Heart left ventricle (tissue), 16 donors: ENCODE measurements around the gene PRRX2. TPM values are rescaled to one million over a fixed set of nuclear protein-coding genes. Genes with fewer than 3 reads are reported as not detected.
"Not testable (repeated sequence)": the region's sequence is repeated elsewhere in the genome, so short reads cannot be mapped to it uniquely, and the experiment has no call there.

Experiments used
- ATAC-seq, 4 donors: fragments of 200-7000 bp; cut with Tn5 transposase; one replicate each; pipeline ENCODE4 v1.9.1; 2020 to 2022; ENCODE audit warnings: moderate library complexity in 4 of 4, mild to moderate bottlenecking in 3 of 4, moderate number of reproducible peaks in 1 of 4
- DNase-seq, 5 donors: peaks; one replicate each; pipeline ENCODE4 v3.0.0-alpha.2; 2020
- H3K27ac ChIP-seq, 12 donors: fragments of 200-600 bp; sonication (generic) in 4 of 12; one replicate each; pipeline versions ENCODE4 v1.5.0 to v1.8.0; 2016 to 2022; ENCODE audit warnings: mild to moderate bottlenecking in 2 of 12
- H3K27me3 ChIP-seq, 9 donors: fragments of 200-600 bp; sonication (generic) in 2 of 9; one replicate each; pipeline versions ENCODE4 v1.5.1 to v1.8.0; 2016 to 2022; ENCODE audit warnings: mild to moderate bottlenecking in 3 of 9
- H3K36me3 ChIP-seq, 9 donors: fragments of 200-600 bp; sonication (generic) in 2 of 9; one replicate each; pipeline versions ENCODE4 v1.5.0 to v1.8.0; 2018 to 2022; ENCODE audit warnings: mild to moderate bottlenecking in 2 of 9
- H3K4me1 ChIP-seq, 12 donors: fragments of 200-600 bp; sonication (generic) in 4 of 12; one replicate each; pipeline versions ENCODE4 v1.5.0 to v1.8.0; 2016 to 2022; ENCODE audit warnings: mild to moderate bottlenecking in 3 of 12
- H3K4me3 ChIP-seq, 12 donors: fragments of 200-600 bp; sonication (generic) in 4 of 12; one replicate each; pipeline versions ENCODE4 v1.5.0 to v1.8.0; 2017 to 2022; ENCODE audit warnings: mild to moderate bottlenecking in 9 of 12, moderate library complexity in 4 of 12
- H3K9me3 ChIP-seq, 12 donors: fragments of 200-600 bp; sonication (generic) in 4 of 12; one replicate each; pipeline versions ENCODE4 v1.5.0 to v1.8.0; 2016 to 2022; ENCODE audit warnings: mild to moderate bottlenecking in 1 of 12
- POLR2A ChIP-seq, 2 donors: fragments of 450-650 bp; IDR thresholded peaks; one replicate each; pipeline ENCODE4 v1.6.1; 2017; ENCODE audit warnings: antibody characterized with exemption in 2 of 2, mild to moderate bottlenecking in 2 of 2, moderate library complexity in 2 of 2
- WGBS, 4 donors: extraction: QIAGEN DNeasy Blood & Tissue Kit in 2 of 4; methylation state at CpG; one replicate each; pipeline versions ENCODE4 v1.1.5 to v1.1.7; 2013 to 2018; 5-methylcytosine and 5-hydroxymethylcytosine counted together
- intact Hi-C, 10 donors: fragments of 100-400 bp; cut with DNase I; formaldehyde crosslinking; loops; one replicate each; pipeline versions ENCODE4 v1.11.1 to v1.14.2; 2022
- polyA plus RNA-seq, 2 donors: library from polyadenylated mRNA; stranded (reverse); fragments of 200-250 nt; gene quantifications; one replicate each; pipeline ENCODE4 v1.2.3, GENCODE V29; 2013
- total RNA-seq, 9 donors: library from RNA; depleted of rRNA in 2 of 9; stranded (reverse); fragments of >200 nt in 2 of 9; fragmentation: NEBNext Ultra II Directional in 3 of 9; extraction: Animal tissue kit (Norgen Biotek cat#: 25700) in 3 of 9; gene quantifications; one replicate each; pipeline versions ENCODE4 v1.1.0 to v1.2.4, GENCODE V29; 2016 to 2023
- TF ChIP-seq, protein P1 (sequence below), 12 donors: fragments of 200-600 bp; sonication (generic) in 4 of 12; IDR thresholded peaks; one replicate each; pipeline versions ENCODE4 v1.5.0 to v1.8.0; 2018 to 2022; ENCODE audit warnings: antibody characterized with exemption in 12 of 12, mild to moderate bottlenecking in 5 of 12
- donor health status: ischemic (EF 13 %, LVEDD 7.1; RV severe dilation, severe dysfunction).
- donor health status: healthy with polysubstance abuse.
- donor health status: DM: no; HTN: yes; CAD: no.
- donor health status: DM: no; HTN: no; CAD: no.
- donor health status: ischemic (EF 25% LVEDD 6.9; RV normal size, moderate dysfunction).
- donor health status: ischemic (EF 25% LVEDD 5.7; RV mildly dilated, moderate dysfunction).
- donor health status: healthy.
- donor health status: DM: yes; HTN: yes; CAD: no.
- donor health status: ischemic (EF 35%, LVEDD 5.7; RV mildly dilated, moderate dysfunction).
- donor health status: nonischemic (EF 11% LVEDD 7.7; RV severe dilation, severe dysfunction).
- donor health status: DM: yes; HTN: yes; CAD: no.
- donor health status: PGD.
- donor health status: ischemic (EF 29% LVEDD 5.4; RV normal size, mild dysfunction).
- donor health status: nonischemic (EF 23%, LVEDD 6.1; RV moderate dilation, normal function).

PRRX2 gene
- total and polyA plus RNA-seq, 11 donors, result 0.22 to 1.5 (median 0.75) TPM; not detected in 1

DNA sequence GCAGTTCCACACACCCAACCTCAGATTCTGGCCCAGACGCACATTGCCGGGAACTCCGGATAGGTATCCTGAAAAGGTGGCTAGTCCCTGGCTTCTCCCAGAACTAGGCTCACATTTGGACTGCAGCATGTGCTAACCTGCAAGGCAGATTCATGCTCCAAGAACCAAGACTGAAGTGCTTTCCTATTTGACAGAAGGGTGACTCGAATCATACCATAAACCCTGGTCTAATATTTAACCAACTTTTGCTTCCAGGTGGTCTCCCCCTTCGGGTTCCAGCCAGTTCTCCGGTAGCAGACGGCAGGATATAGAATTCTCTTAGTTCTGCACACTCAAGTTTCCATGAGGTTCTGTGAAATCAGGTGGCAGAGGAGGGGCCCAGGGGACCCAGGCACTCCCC lies 79.8 kb downstream of the PRRX2 start:
- TF ChIP-seq, protein P1, sequence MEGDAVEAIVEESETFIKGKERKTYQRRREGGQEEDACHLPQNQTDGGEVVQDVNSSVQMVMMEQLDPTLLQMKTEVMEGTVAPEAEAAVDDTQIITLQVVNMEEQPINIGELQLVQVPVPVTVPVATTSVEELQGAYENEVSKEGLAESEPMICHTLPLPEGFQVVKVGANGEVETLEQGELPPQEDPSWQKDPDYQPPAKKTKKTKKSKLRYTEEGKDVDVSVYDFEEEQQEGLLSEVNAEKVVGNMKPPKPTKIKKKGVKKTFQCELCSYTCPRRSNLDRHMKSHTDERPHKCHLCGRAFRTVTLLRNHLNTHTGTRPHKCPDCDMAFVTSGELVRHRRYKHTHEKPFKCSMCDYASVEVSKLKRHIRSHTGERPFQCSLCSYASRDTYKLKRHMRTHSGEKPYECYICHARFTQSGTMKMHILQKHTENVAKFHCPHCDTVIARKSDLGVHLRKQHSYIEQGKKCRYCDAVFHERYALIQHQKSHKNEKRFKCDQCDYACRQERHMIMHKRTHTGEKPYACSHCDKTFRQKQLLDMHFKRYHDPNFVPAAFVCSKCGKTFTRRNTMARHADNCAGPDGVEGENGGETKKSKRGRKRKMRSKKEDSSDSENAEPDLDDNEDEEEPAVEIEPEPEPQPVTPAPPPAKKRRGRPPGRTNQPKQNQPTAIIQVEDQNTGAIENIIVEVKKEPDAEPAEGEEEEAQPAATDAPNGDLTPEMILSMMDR (IDR thresholded peaks at IDR 0.05), result no peak
- no peak for TF ChIP-seq POLR2A (IDR thresholded peaks at IDR 0.05)
- no peak overlapping the region for H3K4me3 ChIP-seq
- 90 to 94% (median 92%) methylated on average over 7 of the region's 7 CpGs for WGBS, 4 donors

DNA sequence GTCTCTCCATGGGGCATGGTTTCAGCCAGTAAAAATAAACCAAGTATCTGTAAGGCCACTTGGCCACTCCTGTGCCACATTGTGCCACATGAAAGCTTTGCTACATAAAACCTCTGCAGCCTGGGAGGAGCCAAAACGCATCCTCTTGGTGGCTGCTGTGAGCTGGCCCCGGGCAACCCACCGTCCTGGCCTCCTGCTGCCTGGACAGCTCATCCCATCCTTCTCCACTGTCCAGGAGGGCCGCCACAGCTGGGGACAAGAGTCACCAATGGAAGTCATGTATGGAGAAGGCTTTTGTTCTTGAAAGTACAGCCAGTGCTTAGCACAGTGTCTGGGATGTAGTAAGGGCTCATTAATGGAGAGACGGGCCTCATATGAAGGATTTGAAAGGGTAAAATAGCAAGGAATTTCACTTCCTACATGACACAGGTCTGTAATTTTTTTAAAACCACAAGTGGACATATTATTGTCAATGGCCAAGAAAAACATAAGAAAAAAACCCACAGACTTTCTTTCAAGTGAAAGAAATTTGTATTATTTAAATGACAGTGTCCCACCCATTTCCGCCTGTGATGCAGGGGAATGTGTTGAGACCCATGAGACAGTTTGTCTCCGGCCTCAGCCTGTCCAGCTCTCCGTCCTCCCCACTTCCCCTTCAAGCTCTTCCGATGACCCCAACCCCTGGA lies 80.8 kb downstream of the PRRX2 start:
- H3K27me3 ChIP-seq, result no peaks in the 10 kb centered on the region
- intact Hi-C loops, result no loop called here
- 61 to 70% (median 62%) methylated on average over 8 to 9 of the region's 9 CpGs for WGBS, 4 donors
- ATAC-seq (no peak), DNase-seq (no peak)
- no peaks in the 10 kb centered on the region for H3K9me3 ChIP-seq
- H3K27ac ChIP-seq, result no peak overlapping the region
- TF ChIP-seq, protein P1 (IDR thresholded peaks at IDR 0.05), result no peak
- no peak for TF ChIP-seq POLR2A (IDR thresholded peaks at IDR 0.05)
- peaks cover 0 to 1% (median 0%) of the 10 kb centered on the region in 12 donors for H3K4me1 ChIP-seq
- H3K36me3 ChIP-seq, result no peaks in the 10 kb centered on the region
- no peak overlapping the region for H3K4me3 ChIP-seq

More for the DNA sequence above, 79.8 kb downstream of the PRRX2 start:
- DNase-seq, result no peak
- Histone ChIP-seq H3K36me3 (no peaks in the 10 kb centered on the region), H3K4me1 (no peaks in the 10 kb centered on the region), H3K27me3 (no peaks in the 10 kb centered on the region), H3K27ac (no peak overlapping the region), H3K9me3 (no peaks in the 10 kb centered on the region)
- intact Hi-C loops, result no loop called here
- ATAC-seq, result no peak

DNA sequence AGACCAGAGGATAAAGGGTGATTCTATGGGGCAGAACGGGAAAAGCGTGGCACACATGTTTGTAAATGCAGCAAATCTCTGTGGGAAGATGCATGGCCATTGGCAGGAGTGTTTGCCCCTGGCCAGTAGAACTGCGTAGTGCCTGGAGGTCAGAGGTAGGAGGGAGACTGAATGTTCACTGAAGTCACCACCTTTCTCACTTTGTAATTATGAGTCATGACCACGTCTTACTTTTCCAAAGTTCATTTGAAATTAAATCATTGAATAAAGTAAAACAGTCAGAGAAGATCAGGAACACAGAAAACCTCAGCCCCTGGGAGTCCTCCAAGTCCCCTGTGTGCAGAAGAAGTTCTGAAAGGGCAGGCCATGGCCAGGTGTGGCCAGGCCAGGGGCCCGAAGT lies 82.8 kb downstream of the PRRX2 start:
- Histone ChIP-seq H3K9me3 (no peaks in the 10 kb centered on the region), H3K36me3 (no peaks in the 10 kb centered on the region), H3K27me3 (peaks cover 0 to 14% (median 0%) of the 10 kb centered on the region in 9 donors), H3K4me3 (no peak overlapping the region), H3K27ac (no peak overlapping the region), H3K4me1 (peaks cover 0 to 20% (median 14%) of the 10 kb centered on the region in 12 donors)
- 87 to 89% (median 88%) methylated on average over 5 of the region's 5 CpGs for WGBS, 4 donors
- ATAC-seq (no peak), DNase-seq (no peak)
- TF ChIP-seq POLR2A (IDR thresholded peaks at IDR 0.05), result no peak
- TF ChIP-seq, protein P1 (IDR thresholded peaks at IDR 0.05), result no peak
- intact Hi-C loops, result no loop called here

DNA sequence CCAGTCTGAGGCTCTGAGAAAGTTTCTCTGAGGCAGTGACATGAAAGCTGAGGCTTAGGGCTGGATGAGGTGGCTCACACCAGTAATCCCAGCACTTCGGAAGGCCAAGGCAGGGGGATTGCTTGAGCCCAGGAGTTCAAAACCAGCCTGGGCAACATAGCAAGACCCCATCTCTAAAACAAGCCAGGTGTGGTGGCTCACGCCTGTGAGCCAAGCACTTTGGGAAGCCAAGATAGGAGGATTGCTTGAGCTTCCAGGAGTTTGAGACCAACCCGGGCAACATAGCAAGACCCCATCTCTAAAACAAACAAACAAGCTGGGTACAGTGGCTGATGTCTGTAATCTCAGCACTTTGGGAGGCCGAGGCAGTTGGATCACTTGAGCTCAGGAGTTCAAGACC lies 83.6 kb downstream of the PRRX2 start:
- 88 to 96% (median 92%) methylated on average over 4 of the region's 4 CpGs for WGBS, 4 donors
- ATAC-seq, H3K36me3 ChIP-seq, H3K4me3 ChIP-seq, H3K27ac ChIP-seq, H3K9me3 ChIP-seq, DNase-seq, intact Hi-C loops: not testable (repeated sequence)
- Histone ChIP-seq H3K27me3 (peaks cover 0 to 17% (median 0%) of the 10 kb centered on the region in 9 donors), H3K4me1 (peaks cover 0 to 21% (median 15%) of the 10 kb centered on the region in 12 donors)

DNA sequence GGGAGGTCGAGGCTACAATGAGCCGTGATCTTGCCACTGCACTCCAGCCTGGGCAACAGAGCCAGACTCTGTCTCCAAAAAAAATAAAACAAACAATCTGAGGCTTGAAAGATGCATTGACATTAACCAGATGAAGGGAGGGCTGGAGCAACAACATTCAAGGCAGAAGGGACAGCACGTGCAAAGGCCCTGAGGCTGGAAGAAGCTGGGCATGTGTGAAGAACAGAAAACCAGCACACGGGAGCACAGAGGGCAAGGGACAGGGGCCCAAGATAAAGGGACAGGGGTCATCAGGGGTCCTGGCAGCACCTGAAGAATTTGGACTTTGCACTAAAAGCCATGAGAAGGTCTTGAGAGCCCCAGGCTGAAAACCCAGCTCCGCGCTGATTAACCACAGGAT lies 84.1 kb downstream of the PRRX2 start:
- WGBS, 4 donors, result 85 to 97% (median 93%) methylated on average over 6 of the region's 6 CpGs
- ATAC-seq, result no peak
- no peak overlapping the region for H3K27ac ChIP-seq

More for the DNA sequence above, 84.1 kb downstream of the PRRX2 start:
- H3K27me3 ChIP-seq, result peaks cover 0 to 17% (median 0%) of the 10 kb centered on the region in 9 donors
- H3K4me1 ChIP-seq, result peaks cover 0 to 21% (median 15%) of the 10 kb centered on the region in 12 donors
- DNase-seq, result no peak
- TF ChIP-seq, protein P1 (IDR thresholded peaks at IDR 0.05), result no peak
- TF ChIP-seq POLR2A (IDR thresholded peaks at IDR 0.05), result no peak
- no peaks in the 10 kb centered on the region for H3K36me3 ChIP-seq
- no peaks in the 10 kb centered on the region for H3K9me3 ChIP-seq
- intact Hi-C loops, result no loop called here
- no peak overlapping the region for H3K4me3 ChIP-seq
